GM12878 (cell line): Measurements from ENCODE around the gene TSEN34. TPM values are rescaled to one million over a fixed set of nuclear protein-coding genes. Genes with fewer than 3 reads are reported as not detected.

Experiments
- ATAC-seq: fragments of 200-7000 bp; cut with Tn5 transposase; 3 replicates; pipeline ENCODE4 v1.9.1; 2020; ENCODE audit warnings: mild to moderate bottlenecking, moderate library complexity
- BruUV-seq: library from RNA; stranded (reverse); fragments of 400-500 nt; replicated peaks from 2 replicates; lab custom pipeline; 2021; lab: Mats Ljungman, UMichigan
- CTCF ChIA-PET: fragments of 300-600 bp; sonication (Branson Sonifier 250); formaldehyde crosslinking; extraction: SDS; loops from one replicate; lab custom pipeline; 2021; ENCODE audit warnings: inconsistent platforms; lab: Yijun Ruan, JAX
- POLR2A ChIA-PET: fragments of 350-600 bp; formaldehyde crosslinking; extraction: SDS; loops from one replicate; lab custom pipeline; 2021; ENCODE audit warnings: inconsistent platforms; lab: Charles Lee
- RAD21 ChIA-PET: fragments of 300-600 bp; sonication (Branson Sonifier 250); formaldehyde crosslinking; loops from one replicate; lab custom pipeline; 2023; ENCODE audit warnings: antibody characterized with exemption; ENCODE audit not compliant: unreplicated experiment; lab: Charles Lee
- SMC1A ChIA-PET: fragments of 300-600 bp; sonication (Branson Sonifier 250); formaldehyde crosslinking; loops from one replicate; lab custom pipeline; 2023; ENCODE audit not compliant: unreplicated experiment, uncharacterized antibody; lab: Charles Lee
- DNase-seq: peaks from one replicate; pipeline ENCODE4 v3.0.0-alpha.2; 2011; ENCODE audit warnings: low read depth, low spot score
- FAIRE-seq: peaks from 3 replicates; lab custom pipeline; 2011; peaks lifted over from hg19 to GRCh38; lab: Jason Lieb, UNC
- H2AFZ ChIP-seq: 2 replicates; pipeline ENCODE4 v1.6.0; 2011; ENCODE audit warnings: low read depth, low read length, control low read depth; ENCODE audit not compliant: control insufficient read depth
- H3K27ac ChIP-seq: 2 replicates; pipeline ENCODE4 v1.5.1; 2011; ENCODE audit warnings: control low read depth; ENCODE audit not compliant: control insufficient read depth, insufficient read depth
- H3K27me3 ChIP-seq, 2 experiments: replicated peaks in 1 of 2; 2 replicates each; pipeline versions ENCODE4 v1.6.0 to v1.6.1; 2011; ENCODE audit warnings: low read length in 1 of 2; ENCODE audit not compliant: control insufficient read depth in 2 of 2, insufficient read depth in 2 of 2
- H3K36me3 ChIP-seq, 2 experiments: 2 replicates each; pipeline ENCODE4 v1.5.1; 2011; ENCODE audit warnings: low read length in 1 of 2; ENCODE audit not compliant: control insufficient read depth in 2 of 2, insufficient read depth in 2 of 2
- H3K4me1 ChIP-seq: 2 replicates; pipeline ENCODE4 v1.6.1; 2011; ENCODE audit warnings: mild to moderate bottlenecking, low read length, moderate library complexity, mixed read lengths; ENCODE audit not compliant: control insufficient read depth, insufficient read depth
- H3K4me2 ChIP-seq: 2 replicates; pipeline ENCODE4 v1.6.0; 2011; ENCODE audit warnings: control low read depth; ENCODE audit not compliant: control insufficient read depth, insufficient read depth
- H3K4me3 ChIP-seq: fragments of 200-600 bp; sonication (generic); 2 replicates; pipeline ENCODE4 v1.5.1; 2016
- H3K79me2 ChIP-seq: 2 replicates; pipeline ENCODE4 v1.6.0; 2011; ENCODE audit warnings: low read length; ENCODE audit not compliant: control insufficient read depth, insufficient read depth
- H3K9ac ChIP-seq: 2 replicates; pipeline ENCODE4 v1.8.0; 2011; ENCODE audit warnings: low read length, control low read depth, mixed read lengths; ENCODE audit not compliant: control insufficient read depth, insufficient read depth
- H3K9me3 ChIP-seq: replicated peaks from 3 replicates; pipeline ENCODE4 v1.5.1; 2011; ENCODE audit warnings: mild to moderate bottlenecking, low read length; ENCODE audit not compliant: control insufficient read depth, insufficient read depth
- H4K20me1 ChIP-seq: 2 replicates; pipeline ENCODE4 v1.6.0; 2011; ENCODE audit not compliant: control insufficient read depth, insufficient read depth
- CREB1 ChIP-seq: IDR thresholded peaks from 2 replicates; pipeline ENCODE4 v1.6.1; 2012; ENCODE audit warnings: low read depth, mild to moderate bottlenecking, inconsistent platforms
- GATAD2B ChIP-seq: fragments of 450-650 bp; conservative IDR thresholded peaks from 2 replicates; pipeline ENCODE4 v1.6.1; 2017; ENCODE audit warnings: low read depth, mild to moderate bottlenecking, moderate library complexity
- NBN ChIP-seq: fragments of 450-650 bp; IDR thresholded peaks from 2 replicates; pipeline ENCODE4 v1.6.1; 2016
- PAX5 ChIP-seq: IDR thresholded peaks from 2 replicates; pipeline ENCODE4 v1.6.1; 2011; ENCODE audit warnings: low read depth, low read length, borderline replicate concordance
- RAD21 ChIP-seq: IDR thresholded peaks from 2 replicates; pipeline ENCODE4 v1.6.1; 2011; ENCODE audit warnings: mild to moderate bottlenecking, low read depth, low read length, moderate library complexity; ENCODE audit not compliant: insufficient read depth
- SMARCA5 ChIP-seq: fragments of 450-650 bp; IDR thresholded peaks from 2 replicates; pipeline ENCODE4 v1.6.1; 2017; ENCODE audit warnings: mild to moderate bottlenecking
- STAT3 ChIP-seq: IDR thresholded peaks from 2 replicates; pipeline ENCODE4 v1.6.1; 2011; ENCODE audit warnings: low read depth, low read length, improper control_type of control experiment
- USF1 ChIP-seq: IDR thresholded peaks from 2 replicates; pipeline ENCODE4 v1.6.1; 2011; ENCODE audit warnings: borderline replicate concordance, low read depth, mild to moderate bottlenecking, moderate library complexity, mixed read lengths, low read length; ENCODE audit not compliant: insufficient read depth; ENCODE audit errors: extremely low read length
- YY1 ChIP-seq: IDR thresholded peaks from 2 replicates; pipeline ENCODE4 v1.6.1; 2011; ENCODE audit warnings: low read depth, mild to moderate bottlenecking, low read length
- ZNF592 ChIP-seq: fragments of 450-650 bp; IDR thresholded peaks from 2 replicates; pipeline ENCODE4 v1.6.1; 2017; ENCODE audit warnings: mild to moderate bottlenecking, moderate library complexity
- WGBS: methylation state at CpG from one replicate; pipeline ENCODE4 v1.1.6; 2016; ENCODE audit warnings: low lambda C conversion rate; ENCODE audit not compliant: insufficient replicate concordance, insufficient coverage; ENCODE audit errors: missing lambda C conversion rate; 5-methylcytosine and 5-hydroxymethylcytosine counted together
- in situ Hi-C: fragments of 300-500 bp; cut with MboI; formaldehyde crosslinking; loops from 9 replicates; pipeline ENCODE4 v1.14.3; 2018; ENCODE audit warnings: mixed read lengths
- intact Hi-C: fragments of 100-400 bp; cut with micrococcal nuclease; formaldehyde crosslinking; loops from one replicate; pipeline ENCODE4 v1.14.2; 2022; ENCODE audit not compliant: unreplicated experiment
- polyA plus RNA-seq, 11 experiments: library from polyadenylated mRNA; depleted of rRNA in 4 of 11; unstranded in 6 of 11; stranded (reverse) in 5 of 11; fragments of >200 nt; fragmentation: Nextera tagmentation in 4 of 11; fragmentation: Illumina TruSeq in 1 of 11; extraction: Ambion mirVana in 4 of 11; extraction: Trizol in 1 of 11; gene quantifications; 1 replicate in 1 of 11; 2 replicates in 10 of 11; pipeline versions ENCODE4 v1.2.1 to v1.2.3, GENCODE V29; 2011 to 2016; ENCODE audit warnings: inconsistent platforms in 2 of 11, missing spikeins in 2 of 11, low read depth in 1 of 11
- total RNA-seq, 4 experiments: library from RNA; depleted of rRNA in 3 of 4; stranded (reverse); fragments of >200 nt in 3 of 4; fragmentation: Illumina TruSeq in 1 of 4; extraction: Trizol in 1 of 4; gene quantifications; 2 replicates each; pipeline versions ENCODE4 v1.2.1 to v1.2.3, GENCODE V29; 2013 to 2021
- TF ChIP-seq, protein P1 (sequence below), 3 experiments: IDR thresholded peaks in 2 of 3; conservative IDR thresholded peaks in 1 of 3; 2 replicates each; pipeline ENCODE4 v1.5.1; 2011; ENCODE audit warnings: low read depth in 3 of 3, low read length in 3 of 3, mild to moderate bottlenecking in 3 of 3, control low read depth in 2 of 3, moderate library complexity in 2 of 3, inconsistent platforms in 1 of 3, mixed read lengths in 1 of 3; ENCODE audit not compliant: control insufficient read depth in 2 of 3, insufficient read depth in 1 of 3; ENCODE audit errors: extremely low read depth in 1 of 3
- TF ChIP-seq, protein P2 (sequence below): fragments of 450-650 bp; IDR thresholded peaks from 2 replicates; pipeline ENCODE4 v1.6.1; 2017; ENCODE audit warnings: mild to moderate bottlenecking

The TSEN34 gene
- total and polyA plus RNA-seq, 10 of the 15 experiments (the other 5 are each of a cell fraction or from before 2014, with no cell fraction given), result 1.0 to 35.9 (median 16.8) TPM

DNA sequence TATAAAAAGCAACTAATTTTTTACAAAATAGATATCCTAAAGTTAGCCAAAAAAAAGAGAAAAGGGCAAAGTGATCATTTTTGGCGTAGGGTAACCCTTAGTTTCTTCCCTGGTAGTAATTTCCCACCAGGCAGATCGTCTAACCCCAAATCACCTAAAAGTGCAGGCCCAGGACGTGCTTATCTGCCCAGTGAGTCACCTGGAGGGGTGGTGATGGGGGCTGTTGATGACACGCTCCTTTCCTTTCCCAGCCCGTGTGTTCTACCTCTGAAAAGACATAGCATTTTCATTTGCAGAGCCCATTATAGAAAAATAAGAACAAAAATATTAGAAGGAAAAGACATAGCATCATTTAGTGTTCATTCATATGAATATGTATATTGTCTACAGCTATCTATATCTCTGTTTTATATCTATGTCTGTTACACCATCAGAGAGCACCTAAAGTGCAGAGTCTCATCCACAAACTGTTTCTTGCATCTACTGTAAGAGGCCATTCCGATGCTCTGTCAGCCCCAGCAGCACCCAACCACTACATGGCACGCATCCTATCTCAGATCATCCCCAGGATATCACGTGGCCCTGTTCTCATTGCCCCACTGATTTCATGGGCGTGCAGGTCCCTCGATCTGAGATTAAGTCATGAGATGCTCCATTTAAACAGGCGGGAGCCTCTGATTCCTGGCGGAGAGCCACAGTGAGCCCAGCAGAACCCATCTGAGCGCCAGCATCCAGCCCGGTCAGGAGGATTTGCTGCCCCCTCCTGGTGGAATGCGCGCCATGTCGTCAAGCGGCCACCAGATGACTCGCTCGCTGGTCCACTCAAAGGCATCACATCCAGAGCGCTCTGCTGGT lies 40.2 kb downstream of the TSEN34 start:
- ATAC-seq (peak; percentile 100), FAIRE-seq (peak; percentile 98), DNase-seq (no peak)
- in situ Hi-C loops, result loop anchor here (10.0 kb wide), 2 partner anchors 437 to 1037 kb away; partner anchors contain the start of gene ZNF665
- intact Hi-C loops, result loop anchor here (1.0 to 2.0 kb wide), 2 partner anchors 63 to 159 kb away; no protein-coding TSS in a partner anchor
- H3K27ac ChIP-seq, result no peak overlapping the region
- POLR2A ChIA-PET, result no interaction called here
- no peaks in the 10 kb centered on the region for H3K79me2 ChIP-seq
- 0 out of 2 replicates have a peak, but pooled peaks cover 4% of the 10 kb centered on the region for H4K20me1 ChIP-seq
- H3K4me3 ChIP-seq, result no peak overlapping the region
- SMC1A ChIA-PET, result no interaction called here
- no TSS peak for BruUV-seq
- CTCF ChIA-PET, result interaction anchor here (0.6 to 2.4 kb wide), 9 partner anchors 8 to 71 kb away, joined by 3 to 17 read pairs (median 4); partner anchors contain the start of genes LENG1, LILRB3 and MBOAT7
- RAD21 ChIA-PET, result interaction anchor here (0.7 to 1.0 kb wide), 2 partner anchors 42 kb away, joined by 3 read pairs; partner anchors contain the start of gene MBOAT7
- H2AFZ ChIP-seq, result no peak overlapping the region
- WGBS, result 16% methylated on average over 21 of the region's 21 CpGs
- H3K4me1 ChIP-seq, result no peaks in the 10 kb centered on the region
- no peaks in the 10 kb centered on the region for H3K36me3 ChIP-seq
- H3K27me3 ChIP-seq, result no peaks in the 10 kb centered on the region
- no peak overlapping the region for H3K9ac ChIP-seq
- H3K4me2 ChIP-seq, result no peak overlapping the region
- no peaks in the 10 kb centered on the region; the same call in 2 of the 3 replicates for H3K9me3 ChIP-seq
- TF ChIP-seq, protein P1, sequence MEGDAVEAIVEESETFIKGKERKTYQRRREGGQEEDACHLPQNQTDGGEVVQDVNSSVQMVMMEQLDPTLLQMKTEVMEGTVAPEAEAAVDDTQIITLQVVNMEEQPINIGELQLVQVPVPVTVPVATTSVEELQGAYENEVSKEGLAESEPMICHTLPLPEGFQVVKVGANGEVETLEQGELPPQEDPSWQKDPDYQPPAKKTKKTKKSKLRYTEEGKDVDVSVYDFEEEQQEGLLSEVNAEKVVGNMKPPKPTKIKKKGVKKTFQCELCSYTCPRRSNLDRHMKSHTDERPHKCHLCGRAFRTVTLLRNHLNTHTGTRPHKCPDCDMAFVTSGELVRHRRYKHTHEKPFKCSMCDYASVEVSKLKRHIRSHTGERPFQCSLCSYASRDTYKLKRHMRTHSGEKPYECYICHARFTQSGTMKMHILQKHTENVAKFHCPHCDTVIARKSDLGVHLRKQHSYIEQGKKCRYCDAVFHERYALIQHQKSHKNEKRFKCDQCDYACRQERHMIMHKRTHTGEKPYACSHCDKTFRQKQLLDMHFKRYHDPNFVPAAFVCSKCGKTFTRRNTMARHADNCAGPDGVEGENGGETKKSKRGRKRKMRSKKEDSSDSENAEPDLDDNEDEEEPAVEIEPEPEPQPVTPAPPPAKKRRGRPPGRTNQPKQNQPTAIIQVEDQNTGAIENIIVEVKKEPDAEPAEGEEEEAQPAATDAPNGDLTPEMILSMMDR (IDR thresholded peaks at IDR 0.05 in 2 of 3, conservative IDR thresholded peaks at IDR 0.05 in 1 of 3; ENCODE audit: control insufficient read depth in 2 of 3, extremely low read depth in 1 of 3, insufficient read depth in 1 of 3, low read depth in 3 of 3, low read length in 3 of 3), result peak; percentile 99; a peak in 5 of 6 replicates
- TF ChIP-seq STAT3, result no peak
- 0 out of 2 replicates have a peak, but pooled peaks have one; percentile 38 for TF ChIP-seq GATAD2B
- peak; percentile 78 for TF ChIP-seq YY1
- TF ChIP-seq PAX5, result peak; percentile 8; the same call in 1 of the 2 replicates
- 0 out of 2 replicates have a peak, but pooled peaks have one; percentile 46 for TF ChIP-seq NBN
- peak; percentile 78; the same call in 1 of the 2 replicates for TF ChIP-seq SMARCA5
- TF ChIP-seq CREB1, result peak; percentile 45
- TF ChIP-seq USF1, result peak; percentile 24
- TF ChIP-seq, protein P2, sequence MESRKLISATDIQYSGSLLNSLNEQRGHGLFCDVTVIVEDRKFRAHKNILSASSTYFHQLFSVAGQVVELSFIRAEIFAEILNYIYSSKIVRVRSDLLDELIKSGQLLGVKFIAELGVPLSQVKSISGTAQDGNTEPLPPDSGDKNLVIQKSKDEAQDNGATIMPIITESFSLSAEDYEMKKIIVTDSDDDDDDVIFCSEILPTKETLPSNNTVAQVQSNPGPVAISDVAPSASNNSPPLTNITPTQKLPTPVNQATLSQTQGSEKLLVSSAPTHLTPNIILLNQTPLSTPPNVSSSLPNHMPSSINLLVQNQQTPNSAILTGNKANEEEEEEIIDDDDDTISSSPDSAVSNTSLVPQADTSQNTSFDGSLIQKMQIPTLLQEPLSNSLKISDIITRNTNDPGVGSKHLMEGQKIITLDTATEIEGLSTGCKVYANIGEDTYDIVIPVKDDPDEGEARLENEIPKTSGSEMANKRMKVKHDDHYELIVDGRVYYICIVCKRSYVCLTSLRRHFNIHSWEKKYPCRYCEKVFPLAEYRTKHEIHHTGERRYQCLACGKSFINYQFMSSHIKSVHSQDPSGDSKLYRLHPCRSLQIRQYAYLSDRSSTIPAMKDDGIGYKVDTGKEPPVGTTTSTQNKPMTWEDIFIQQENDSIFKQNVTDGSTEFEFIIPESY, result peak; percentile 78; the same call in 1 of the 2 replicates
- 0 out of 2 replicates have a peak, but pooled peaks have one; percentile 47 for TF ChIP-seq ZNF592
- TF ChIP-seq RAD21, result peak; percentile 91
